Fibroblast of lung (primary cell): ENCODE results near the gene CCT5.

Source experiments
- EZH2 ChIP-seq: IDR thresholded peaks from 2 replicates; pipeline ENCODE4 v1.5.1; 2012; ENCODE audit warnings: low read length, control low read depth, mild to moderate bottlenecking; ENCODE audit errors: missing control alignments
- TF ChIP-seq, protein P1 (sequence below), 2 donors: IDR thresholded peaks in 1 of 2; conservative IDR thresholded peaks in 1 of 2; 1 replicate in 1 of 2; 2 replicates in 1 of 2; pipeline ENCODE4 v1.5.1; 2011 to 2012; ENCODE audit warnings: low read length in 2 of 2, control low read depth in 1 of 2, inconsistent platforms in 1 of 2, low read depth in 1 of 2, mild to moderate bottlenecking in 1 of 2

DNA sequence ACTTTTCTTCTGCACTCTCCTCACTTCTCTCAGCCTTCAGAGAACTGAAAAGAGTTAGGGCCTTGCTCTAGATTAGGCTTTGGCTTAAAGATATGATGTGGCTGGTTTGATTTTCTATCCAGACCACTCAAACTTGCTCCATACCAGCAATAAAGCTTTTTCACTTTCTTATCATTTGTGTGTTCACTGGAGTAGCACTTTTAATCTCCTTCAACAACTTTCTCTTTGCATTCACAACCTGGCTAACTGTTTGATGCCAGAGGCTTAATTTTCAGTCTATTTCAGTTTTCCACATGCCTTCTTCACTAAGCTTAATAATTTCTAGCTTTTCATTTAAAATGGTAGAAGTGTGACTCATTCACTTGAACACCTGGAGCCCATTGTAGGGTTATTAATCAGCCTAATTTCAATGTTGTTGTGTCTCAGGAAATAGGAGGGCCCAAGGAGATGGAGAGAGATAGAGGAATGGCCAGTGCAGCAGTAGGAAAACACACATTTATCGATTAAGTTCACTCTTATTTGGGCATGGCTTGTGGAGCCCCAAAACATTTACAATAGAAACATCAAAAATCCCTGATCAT lies 6.3 kb upstream of the CCT5 start:
- TF ChIP-seq, protein P1, sequence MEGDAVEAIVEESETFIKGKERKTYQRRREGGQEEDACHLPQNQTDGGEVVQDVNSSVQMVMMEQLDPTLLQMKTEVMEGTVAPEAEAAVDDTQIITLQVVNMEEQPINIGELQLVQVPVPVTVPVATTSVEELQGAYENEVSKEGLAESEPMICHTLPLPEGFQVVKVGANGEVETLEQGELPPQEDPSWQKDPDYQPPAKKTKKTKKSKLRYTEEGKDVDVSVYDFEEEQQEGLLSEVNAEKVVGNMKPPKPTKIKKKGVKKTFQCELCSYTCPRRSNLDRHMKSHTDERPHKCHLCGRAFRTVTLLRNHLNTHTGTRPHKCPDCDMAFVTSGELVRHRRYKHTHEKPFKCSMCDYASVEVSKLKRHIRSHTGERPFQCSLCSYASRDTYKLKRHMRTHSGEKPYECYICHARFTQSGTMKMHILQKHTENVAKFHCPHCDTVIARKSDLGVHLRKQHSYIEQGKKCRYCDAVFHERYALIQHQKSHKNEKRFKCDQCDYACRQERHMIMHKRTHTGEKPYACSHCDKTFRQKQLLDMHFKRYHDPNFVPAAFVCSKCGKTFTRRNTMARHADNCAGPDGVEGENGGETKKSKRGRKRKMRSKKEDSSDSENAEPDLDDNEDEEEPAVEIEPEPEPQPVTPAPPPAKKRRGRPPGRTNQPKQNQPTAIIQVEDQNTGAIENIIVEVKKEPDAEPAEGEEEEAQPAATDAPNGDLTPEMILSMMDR (conservative IDR thresholded peaks at IDR 0.05 in 1 of 2, IDR thresholded peaks at IDR 0.05 in 1 of 2; ENCODE audit: low read depth in 1 of 2, low read length in 2 of 2) = no peak
- TF ChIP-seq EZH2 = no peak
